ENCODE measurements around the gene ABL1.

The ABL1 gene

GRCh38 chr9:130872912-130873503, 38.0 kb downstream of the ABL1 start:
- no peak for DNase-seq

DNA sequence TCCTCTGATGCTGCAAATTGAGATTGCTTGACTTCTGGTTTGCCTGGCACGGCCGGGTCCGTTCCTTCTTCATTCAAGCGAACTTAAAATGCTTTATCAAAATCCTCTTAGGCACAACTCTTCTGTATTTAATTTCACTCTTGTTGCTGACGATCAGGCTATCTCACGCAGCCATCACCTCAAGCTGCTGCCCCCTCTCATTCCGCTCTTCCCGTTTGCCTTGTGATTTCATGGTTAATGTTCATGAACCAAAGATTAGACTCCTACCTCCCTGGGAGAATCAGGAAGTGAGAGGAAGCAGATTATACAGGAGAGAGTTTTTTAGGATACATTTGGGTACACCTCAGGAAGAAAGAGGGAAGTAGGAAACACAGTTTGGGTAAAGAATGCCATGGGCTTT, 38.9 kb downstream of the ABL1 start:
- DNase-seq, result no peak

DNA sequence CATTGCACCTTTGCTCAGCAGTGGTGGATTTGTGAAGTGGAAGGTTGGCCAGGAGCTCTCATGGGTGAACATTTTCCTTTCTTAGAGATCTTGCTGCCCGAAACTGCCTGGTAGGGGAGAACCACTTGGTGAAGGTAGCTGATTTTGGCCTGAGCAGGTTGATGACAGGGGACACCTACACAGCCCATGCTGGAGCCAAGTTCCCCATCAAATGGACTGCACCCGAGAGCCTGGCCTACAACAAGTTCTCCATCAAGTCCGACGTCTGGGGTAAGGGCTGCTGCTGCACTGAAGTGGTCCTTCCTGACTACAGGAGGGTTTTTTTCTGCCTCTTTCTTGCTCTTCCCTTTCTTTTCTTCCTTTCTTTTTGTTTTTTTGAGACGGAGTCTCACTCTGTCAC, 39.7 kb downstream of the ABL1 start:
- DNase-seq, result no peak

DNA sequence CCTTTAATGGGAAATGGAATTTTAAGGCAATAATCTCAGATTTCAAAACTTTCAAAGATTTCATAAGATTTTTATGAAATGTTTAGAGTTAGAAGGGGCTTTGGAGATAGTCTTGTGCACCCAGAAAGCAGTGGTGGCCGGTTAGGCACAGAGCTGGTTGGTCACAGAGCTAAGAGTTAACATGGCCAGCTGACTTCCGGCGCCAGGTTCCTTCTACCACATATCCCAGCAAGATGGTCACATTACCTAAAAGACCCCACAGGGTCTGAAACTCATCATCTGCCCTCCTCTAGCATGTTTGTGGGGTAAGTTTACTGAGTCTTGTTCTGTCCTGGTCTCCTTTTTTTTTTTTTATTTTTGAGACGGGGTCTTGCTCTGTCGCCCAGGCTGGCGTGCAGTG, 42.2 kb downstream of the ABL1 start:
- no peak for DNase-seq

DNA sequence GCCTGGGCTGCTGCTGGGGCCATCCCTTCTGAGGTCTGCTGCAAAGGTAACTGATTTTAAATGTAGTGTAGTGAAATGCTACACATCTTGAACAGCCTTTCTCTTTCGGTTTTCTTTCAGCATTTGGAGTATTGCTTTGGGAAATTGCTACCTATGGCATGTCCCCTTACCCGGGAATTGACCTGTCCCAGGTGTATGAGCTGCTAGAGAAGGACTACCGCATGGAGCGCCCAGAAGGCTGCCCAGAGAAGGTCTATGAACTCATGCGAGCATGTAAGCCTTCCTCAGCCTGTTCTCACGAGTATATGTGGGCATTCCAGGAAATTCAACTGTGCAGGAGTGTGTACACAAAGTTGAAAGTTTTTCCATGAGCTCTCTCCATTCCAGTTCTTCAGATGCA, 43.2 kb downstream of the ABL1 start:
- no peak for DNase-seq

DNA sequence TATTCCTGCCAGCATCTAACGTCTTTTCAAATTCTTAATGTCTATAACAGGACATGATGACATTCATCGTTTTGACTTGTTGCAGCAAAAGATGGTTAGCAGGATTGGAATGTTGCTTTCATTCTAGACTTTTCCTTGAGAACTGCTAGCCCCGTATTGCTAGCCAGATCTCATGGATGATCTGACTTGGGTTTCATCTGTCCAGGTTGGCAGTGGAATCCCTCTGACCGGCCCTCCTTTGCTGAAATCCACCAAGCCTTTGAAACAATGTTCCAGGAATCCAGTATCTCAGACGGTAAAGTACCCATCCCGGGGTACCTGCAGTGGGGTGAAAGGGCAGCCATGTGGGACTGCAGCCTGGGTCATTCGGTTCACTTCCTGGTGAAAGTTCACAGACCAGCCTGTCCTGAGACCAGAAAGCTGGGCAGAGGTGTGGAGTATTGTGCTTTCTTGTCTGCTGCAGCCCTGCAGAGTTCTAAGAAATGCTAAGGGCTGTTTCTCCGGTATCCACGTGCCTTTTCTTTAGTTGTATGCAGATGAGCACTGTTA, 44.9 kb downstream of the ABL1 start:
- no peak for DNase-seq

- no peak for DNase-seq
These were observed 45.7 kb downstream of the ABL1 start for GRCh38 chr9:130880599-130881220.

- no peak for DNase-seq
These were observed 46.5 kb downstream of the ABL1 start for GRCh38 chr9:130881516-130881915.

- DNase-seq, result no peak
These were observed 47.7 kb downstream of the ABL1 start for GRCh38 chr9:130882696-130883225.

GRCh38 chr9:130883479-130883878, 48.4 kb downstream of the ABL1 start:
- DNase-seq, result no peak

DNA sequence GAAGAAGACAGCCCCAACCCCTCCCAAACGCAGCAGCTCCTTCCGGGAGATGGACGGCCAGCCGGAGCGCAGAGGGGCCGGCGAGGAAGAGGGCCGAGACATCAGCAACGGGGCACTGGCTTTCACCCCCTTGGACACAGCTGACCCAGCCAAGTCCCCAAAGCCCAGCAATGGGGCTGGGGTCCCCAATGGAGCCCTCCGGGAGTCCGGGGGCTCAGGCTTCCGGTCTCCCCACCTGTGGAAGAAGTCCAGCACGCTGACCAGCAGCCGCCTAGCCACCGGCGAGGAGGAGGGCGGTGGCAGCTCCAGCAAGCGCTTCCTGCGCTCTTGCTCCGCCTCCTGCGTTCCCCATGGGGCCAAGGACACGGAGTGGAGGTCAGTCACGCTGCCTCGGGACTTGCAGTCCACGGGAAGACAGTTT, 49.1 kb downstream of the ABL1 start:
- no peak for DNase-seq

DNA sequence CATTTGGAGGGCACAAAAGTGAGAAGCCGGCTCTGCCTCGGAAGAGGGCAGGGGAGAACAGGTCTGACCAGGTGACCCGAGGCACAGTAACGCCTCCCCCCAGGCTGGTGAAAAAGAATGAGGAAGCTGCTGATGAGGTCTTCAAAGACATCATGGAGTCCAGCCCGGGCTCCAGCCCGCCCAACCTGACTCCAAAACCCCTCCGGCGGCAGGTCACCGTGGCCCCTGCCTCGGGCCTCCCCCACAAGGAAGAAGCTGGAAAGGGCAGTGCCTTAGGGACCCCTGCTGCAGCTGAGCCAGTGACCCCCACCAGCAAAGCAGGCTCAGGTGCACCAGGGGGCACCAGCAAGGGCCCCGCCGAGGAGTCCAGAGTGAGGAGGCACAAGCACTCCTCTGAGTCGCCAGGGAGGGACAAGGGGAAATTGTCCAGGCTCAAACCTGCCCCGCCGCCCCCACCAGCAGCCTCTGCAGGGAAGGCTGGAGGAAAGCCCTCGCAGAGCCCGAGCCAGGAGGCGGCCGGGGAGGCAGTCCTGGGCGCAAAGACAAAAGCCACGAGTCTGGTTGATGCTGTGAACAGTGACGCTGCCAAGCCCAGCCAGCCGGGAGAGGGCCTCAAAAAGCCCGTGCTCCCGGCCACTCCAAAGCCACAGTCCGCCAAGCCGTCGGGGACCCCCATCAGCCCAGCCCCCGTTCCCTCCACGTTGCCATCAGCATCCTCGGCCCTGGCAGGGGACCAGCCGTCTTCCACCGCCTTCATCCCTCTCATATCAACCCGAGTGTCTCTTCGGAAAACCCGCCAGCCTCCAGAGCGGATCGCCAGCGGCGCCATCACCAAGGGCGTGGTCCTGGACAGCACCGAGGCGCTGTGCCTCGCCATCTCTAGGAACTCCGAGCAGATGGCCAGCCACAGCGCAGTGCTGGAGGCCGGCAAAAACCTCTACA, 49.8 kb downstream of the ABL1 start:
- no peak for DNase-seq

DNA sequence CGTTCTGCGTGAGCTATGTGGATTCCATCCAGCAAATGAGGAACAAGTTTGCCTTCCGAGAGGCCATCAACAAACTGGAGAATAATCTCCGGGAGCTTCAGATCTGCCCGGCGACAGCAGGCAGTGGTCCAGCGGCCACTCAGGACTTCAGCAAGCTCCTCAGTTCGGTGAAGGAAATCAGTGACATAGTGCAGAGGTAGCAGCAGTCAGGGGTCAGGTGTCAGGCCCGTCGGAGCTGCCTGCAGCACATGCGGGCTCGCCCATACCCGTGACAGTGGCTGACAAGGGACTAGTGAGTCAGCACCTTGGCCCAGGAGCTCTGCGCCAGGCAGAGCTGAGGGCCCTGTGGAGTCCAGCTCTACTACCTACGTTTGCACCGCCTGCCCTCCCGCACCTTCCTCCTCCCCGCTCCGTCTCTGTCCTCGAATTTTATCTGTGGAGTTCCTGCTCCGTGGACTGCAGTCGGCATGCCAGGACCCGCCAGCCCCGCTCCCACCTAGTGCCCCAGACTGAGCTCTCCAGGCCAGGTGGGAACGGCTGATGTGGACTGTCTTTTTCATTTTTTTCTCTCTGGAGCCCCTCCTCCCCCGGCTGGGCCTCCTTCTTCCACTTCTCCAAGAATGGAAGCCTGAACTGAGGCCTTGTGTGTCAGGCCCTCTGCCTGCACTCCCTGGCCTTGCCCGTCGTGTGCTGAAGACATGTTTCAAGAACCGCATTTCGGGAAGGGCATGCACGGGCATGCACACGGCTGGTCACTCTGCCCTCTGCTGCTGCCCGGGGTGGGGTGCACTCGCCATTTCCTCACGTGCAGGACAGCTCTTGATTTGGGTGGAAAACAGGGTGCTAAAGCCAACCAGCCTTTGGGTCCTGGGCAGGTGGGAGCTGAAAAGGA, 50.7 kb downstream of the ABL1 start:
- no peak for DNase-seq

- no peak for DNase-seq
These were observed 51.9 kb downstream of the ABL1 start for GRCh38 chr9:130886981-130887380.

DNA sequence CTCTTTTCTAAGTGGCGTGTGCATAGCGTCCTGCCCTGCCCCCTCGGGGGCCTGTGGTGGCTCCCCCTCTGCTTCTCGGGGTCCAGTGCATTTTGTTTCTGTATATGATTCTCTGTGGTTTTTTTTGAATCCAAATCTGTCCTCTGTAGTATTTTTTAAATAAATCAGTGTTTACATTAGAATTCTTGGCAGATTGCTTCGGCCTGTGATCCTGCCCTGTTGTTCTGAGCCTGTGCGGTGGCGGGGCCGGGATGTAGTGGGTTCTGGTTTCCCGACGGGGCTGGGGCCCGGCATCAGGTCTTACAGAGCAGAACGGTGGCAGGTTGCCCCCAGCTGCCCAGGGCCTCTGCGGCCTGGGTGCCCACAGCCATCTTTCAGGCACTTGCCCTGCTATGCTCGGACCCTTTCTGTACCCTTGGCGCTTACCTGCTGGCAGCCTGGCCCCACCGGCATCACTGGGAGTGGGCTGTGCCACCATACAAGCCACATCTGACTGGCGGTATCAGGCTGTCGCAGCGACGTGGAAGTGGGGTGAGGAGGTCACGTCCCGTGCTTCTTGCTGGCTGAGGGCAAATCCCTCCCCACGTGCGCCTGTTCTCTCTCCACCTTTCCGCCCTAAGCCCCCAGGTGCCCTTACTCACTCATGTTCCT, 52.6 kb downstream of the ABL1 start:
- no peak for DNase-seq

DNA sequence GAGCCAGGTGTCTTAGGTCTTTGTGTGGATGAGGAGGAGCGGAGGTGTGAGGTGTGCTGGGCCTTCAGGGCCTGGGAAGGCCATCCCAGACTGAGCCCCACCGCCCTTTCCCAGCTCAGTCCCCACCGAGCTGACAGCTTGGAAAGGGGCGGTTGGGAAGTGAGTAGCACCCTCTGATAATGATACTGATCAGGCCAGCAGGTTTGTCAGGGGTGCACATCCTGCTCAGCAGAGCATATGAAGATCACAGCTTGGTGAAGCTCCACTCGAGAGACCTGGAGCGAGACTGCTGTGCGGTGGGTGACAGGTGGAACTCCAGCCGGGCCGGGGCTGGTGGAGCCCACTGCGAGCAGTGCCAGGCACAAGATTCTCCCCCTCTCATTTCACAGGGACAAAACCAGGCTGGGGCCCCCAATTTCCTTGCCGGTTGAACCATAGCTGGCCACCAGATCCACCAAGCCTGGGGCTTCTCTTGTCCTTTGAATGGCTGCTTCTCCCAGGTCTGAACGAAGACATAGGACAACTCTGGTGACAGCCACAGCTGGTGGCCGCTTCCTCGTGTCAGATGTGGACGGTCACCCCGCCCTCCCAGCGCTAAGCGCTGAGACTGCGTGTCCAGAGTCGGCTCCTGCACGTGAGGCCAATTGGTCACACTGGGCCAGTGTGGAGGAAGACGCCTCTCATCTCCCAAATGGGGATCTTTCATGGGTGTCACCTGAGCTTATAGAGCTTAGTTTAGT, 53.3 kb downstream of the ABL1 start:
- no peak for DNase-seq

DNA sequence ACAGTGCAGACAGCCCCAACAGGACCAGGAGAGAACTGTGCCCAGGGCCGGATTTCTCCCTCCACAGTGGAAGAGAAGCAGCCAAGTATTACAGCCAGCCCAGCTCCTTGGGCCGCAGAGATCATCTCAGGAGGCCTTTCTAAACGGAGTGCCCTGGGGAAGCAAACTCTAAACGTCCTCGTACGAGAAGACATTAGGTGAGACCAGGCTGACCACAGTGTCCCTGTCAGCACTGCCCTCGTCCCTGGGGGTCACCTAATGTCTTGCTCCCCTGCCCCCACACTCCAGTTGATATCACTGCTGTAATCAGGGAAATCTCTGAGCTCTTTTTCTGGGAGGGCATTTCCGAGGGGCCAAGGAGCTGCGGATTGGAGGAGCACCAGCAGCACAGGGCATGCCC, 55.1 kb downstream of the ABL1 start:
- no peak for DNase-seq

- no peak for DNase-seq
These were observed 56.0 kb downstream of the ABL1 start for GRCh38 chr9:130890870-130891687.

DNA sequence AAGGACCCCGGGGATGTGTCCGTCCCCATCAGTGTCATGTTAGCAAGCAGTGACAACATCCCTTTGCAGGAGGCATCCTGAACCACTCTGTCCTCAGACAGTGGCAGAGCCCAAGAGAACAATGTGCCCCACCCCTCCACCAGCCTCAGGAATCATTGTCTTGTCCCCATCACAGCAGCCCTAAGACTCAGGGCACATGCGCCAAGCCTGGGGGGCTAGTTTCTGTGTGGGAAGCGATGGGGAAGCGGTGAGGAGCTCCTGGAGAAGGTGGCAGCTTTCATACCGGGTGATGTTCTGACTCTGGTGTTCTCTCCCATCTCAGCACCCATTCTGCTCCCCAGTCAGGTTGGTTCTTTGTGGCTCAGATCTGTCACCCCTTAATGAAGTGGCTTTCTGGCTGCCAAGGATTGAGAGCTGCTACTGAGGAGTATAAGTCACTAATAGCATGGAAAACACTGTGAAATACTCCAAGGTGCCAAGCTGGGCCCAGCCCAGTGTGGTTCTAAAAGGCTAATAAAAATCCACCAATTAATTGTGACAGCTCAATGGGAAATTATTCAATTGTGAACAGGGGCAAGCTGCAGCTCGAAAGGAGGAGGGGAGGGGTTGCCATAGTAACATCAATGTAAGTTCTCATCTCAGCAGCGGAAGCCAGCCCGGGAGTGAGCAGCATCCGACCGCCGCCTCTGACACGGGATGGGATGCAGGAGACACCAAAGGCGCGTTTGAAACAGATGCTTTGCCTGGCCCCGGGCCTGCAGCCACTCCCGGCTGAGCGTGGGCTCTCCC, 56.8 kb downstream of the ABL1 start:
- DNase-seq, result no peak

All from activated CD4-positive, alpha-beta T cell treated with anti-CD3 and anti-CD28 coated beads, Interleukin-2, amount 50 U/mL, for 16 hours (primary cell).